Motor neuron (in vitro differentiated cells): ENCODE results near the gene IGLL5. TPM values are rescaled to one million over a fixed set of nuclear protein-coding genes. Genes with fewer than 3 reads are reported as not detected.

Experiments
- ATAC-seq, 8 experiments: fragments of 200-7000 bp; cut with Tn5 transposase; replicated peaks in 6 of 8; 2 replicates each; pipeline ENCODE4 v1.8.0; 2021; ENCODE audit warnings: mild to moderate bottlenecking in 8 of 8, moderate library complexity in 8 of 8
- H3K27ac ChIP-seq, 2 donors: fragments of 250-450 bp; sonication (Bioruptor Pico); 2 replicates each; pipeline ENCODE4 v1.9.0; 2021; ENCODE audit warnings: antibody characterized with exemption in 2 of 2, mild to moderate bottlenecking in 2 of 2, moderate library complexity in 1 of 2
- H3K4me1 ChIP-seq, 2 donors: fragments of 250-450 bp; sonication (Bioruptor Pico); replicated peaks in 1 of 2; 2 replicates each; pipeline ENCODE4 v1.6.1; 2021; ENCODE audit warnings: antibody characterized with exemption in 2 of 2, mild to moderate bottlenecking in 2 of 2, moderate library complexity in 1 of 2
- H3K4me3 ChIP-seq, 5 donors: fragments of 250-450 bp; sonication (Bioruptor Pico); 2 replicates each; pipeline ENCODE4 v1.9.0; 2021; ENCODE audit warnings: antibody characterized with exemption in 5 of 5, mild to moderate bottlenecking in 5 of 5, moderate library complexity in 4 of 5
- WGBS, 10 experiments: fragments of 450-650 bp; shearing (Covaris generic); methylation state at CpG; one replicate each; pipeline ENCODE4 v1.0.0; 2022; 5-methylcytosine and 5-hydroxymethylcytosine counted together
- in situ Hi-C, 9 experiments: fragments of 400-800 bp; cut with MboI; loops; one replicate each; pipeline ENCODE4 v1.15.0; 2021; ENCODE audit warnings: low sequenced_read_pairs in 9 of 9, low pct_unique_long_range_greater_than_20kb in 2 of 9; ENCODE audit not compliant: unreplicated experiment in 9 of 9
- total RNA-seq, 8 experiments: library from RNA; unstranded; fragments of 300-600 nt; gene quantifications; 2 replicates each; pipeline versions ENCODE4 v1.2.3 to v1.2.4, GENCODE V29; 2022

Gene IGLL5
- total RNA-seq, 8 experiments from 2014 or later, result 0.13 to 0.62 (median 0.25) TPM; not detected in 5

DNA sequence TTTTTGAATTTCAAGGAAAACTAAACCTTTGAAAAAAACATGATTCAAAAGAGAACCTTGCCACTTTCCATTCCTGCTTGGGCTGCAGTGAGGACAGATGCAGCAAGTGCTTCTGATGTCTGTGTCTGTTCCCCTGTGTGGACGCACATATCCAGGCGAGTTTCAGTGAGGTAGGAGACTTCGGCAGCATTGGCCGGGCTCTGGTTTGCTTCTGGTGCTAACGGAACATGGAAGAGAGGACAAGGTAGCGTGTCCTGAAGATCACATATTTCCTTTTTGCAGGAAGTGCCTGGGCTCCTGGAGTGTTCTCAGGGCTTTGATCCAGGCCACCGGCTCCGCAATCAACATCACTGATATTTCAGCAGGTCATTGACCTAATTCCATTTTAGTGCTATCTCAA, 33.1 kb upstream of the IGLL5 start:
- Histone ChIP-seq H3K4me3 (no peak overlapping the region), H3K4me1 (no peaks in the 10 kb centered on the region), H3K27ac (no peak overlapping the region)
- in situ Hi-C loops, result no loop called here
- 17 to 92% (median 66%) methylated on average over 1 to 5 of the region's 8 CpGs; no CpG with 5 or more reads in 4 of the 10 experiments for WGBS, 10 experiments
- ATAC-seq, result no peak

GRCh38 chr22:22855085-22855484, 32.5 kb upstream of the IGLL5 start:
- no peak overlapping the region for H3K4me3 ChIP-seq
- ATAC-seq, result peak in 1 of 8 experiments; percentile 15
- 30 to 65% methylated on average over 2 to 9 of the region's 13 CpGs; no CpG with 5 or more reads in 8 of the 10 experiments for WGBS, 10 experiments
- no peaks in the 10 kb centered on the region for H3K4me1 ChIP-seq
- no peak overlapping the region for H3K27ac ChIP-seq
- in situ Hi-C loops, result no loop called here

GRCh38 chr22:22855617-22856308, 31.9 kb upstream of the IGLL5 start:
- WGBS, 10 experiments, result no CpG with 5 or more reads among the region's 5 CpGs
- Histone ChIP-seq H3K27ac (peak overlapping the region in 1 of 2 donors; percentile 20), H3K4me3 (no peak overlapping the region), H3K4me1 (no peaks in the 10 kb centered on the region)
- in situ Hi-C loops, result no loop called here
- peak in 3 of 8 experiments; percentile 90 to 96 (median 94) for ATAC-seq

- Histone ChIP-seq H3K4me1 (no peaks in the 10 kb centered on the region), H3K27ac (peak overlapping the region in 1 of 2 donors; percentile 55), H3K4me3 (no peak overlapping the region)
- WGBS, 10 experiments, result 60 to 80% (median 60%) methylated on average over 1 of the region's 6 CpGs; no CpG with 5 or more reads in 7 of the 10 experiments
- in situ Hi-C loops, result no loop called here
- ATAC-seq, result no peak
Measured at GRCh38 chr22:22856364-22856763, 31.3 kb upstream of the IGLL5 start.

GRCh38 chr22:22856885-22857606, 30.6 kb upstream of the IGLL5 start:
- Histone ChIP-seq H3K27ac (peak overlapping the region in 1 of 2 donors; percentile 35), H3K4me1 (no peaks in the 10 kb centered on the region), H3K4me3 (no peak overlapping the region)
- ATAC-seq, result no peak
- WGBS, 10 experiments, result 10 to 52% (median 33%) methylated on average over 1 to 4 of the region's 5 CpGs; no CpG with 5 or more reads in 1 of the 10 experiments
- in situ Hi-C loops, result no loop called here

GRCh38 chr22:22857607-22858558, 29.7 kb upstream of the IGLL5 start:
- in situ Hi-C loops, result no loop called here
- Histone ChIP-seq H3K4me3 (no peak overlapping the region), H3K4me1 (no peaks in the 10 kb centered on the region), H3K27ac (peak overlapping the region; percentile 8 to 35)
- 0 to 74% (median 46%) methylated on average over 1 to 7 of the region's 9 CpGs; no CpG with 5 or more reads in 1 of the 10 experiments for WGBS, 10 experiments
- no peak for ATAC-seq

DNA sequence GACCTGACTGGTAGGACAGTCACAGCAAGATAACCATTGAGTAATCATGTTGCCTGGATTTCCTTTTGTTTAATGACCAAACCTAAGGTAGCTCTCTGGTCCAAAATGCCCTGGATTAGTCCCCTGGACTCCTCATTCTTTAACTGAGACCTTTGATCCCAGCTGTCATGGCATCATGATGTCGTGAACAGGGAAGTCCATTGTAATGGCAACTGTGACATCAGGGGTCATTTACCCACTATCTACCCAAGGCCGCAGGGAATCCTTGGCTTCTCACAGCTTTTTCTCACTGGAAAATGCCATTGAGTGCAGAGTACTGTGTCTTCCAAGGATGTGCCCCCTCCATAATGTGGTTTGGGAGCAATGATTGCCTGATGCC, 29.1 kb upstream of the IGLL5 start:
- Histone ChIP-seq H3K4me3 (no peak overlapping the region), H3K27ac (no peak overlapping the region), H3K4me1 (no peaks in the 10 kb centered on the region)
- in situ Hi-C loops, result no loop called here
- 14 to 86% (median 56%) methylated on average over 1 to 2 of the region's 2 CpGs; no CpG with 5 or more reads in 3 of the 10 experiments for WGBS, 10 experiments
- ATAC-seq, result no peak

GRCh38 chr22:22863001-22863400, 24.6 kb upstream of the IGLL5 start:
- no peak for ATAC-seq
- Histone ChIP-seq H3K4me1 (no peaks in the 10 kb centered on the region), H3K4me3 (no peak overlapping the region), H3K27ac (no peak overlapping the region)
- 7 to 47% (median 14%) methylated on average over 2 of the region's 2 CpGs; no CpG with 5 or more reads in 6 of the 10 experiments for WGBS, 10 experiments
- in situ Hi-C loops, result no loop called here

DNA sequence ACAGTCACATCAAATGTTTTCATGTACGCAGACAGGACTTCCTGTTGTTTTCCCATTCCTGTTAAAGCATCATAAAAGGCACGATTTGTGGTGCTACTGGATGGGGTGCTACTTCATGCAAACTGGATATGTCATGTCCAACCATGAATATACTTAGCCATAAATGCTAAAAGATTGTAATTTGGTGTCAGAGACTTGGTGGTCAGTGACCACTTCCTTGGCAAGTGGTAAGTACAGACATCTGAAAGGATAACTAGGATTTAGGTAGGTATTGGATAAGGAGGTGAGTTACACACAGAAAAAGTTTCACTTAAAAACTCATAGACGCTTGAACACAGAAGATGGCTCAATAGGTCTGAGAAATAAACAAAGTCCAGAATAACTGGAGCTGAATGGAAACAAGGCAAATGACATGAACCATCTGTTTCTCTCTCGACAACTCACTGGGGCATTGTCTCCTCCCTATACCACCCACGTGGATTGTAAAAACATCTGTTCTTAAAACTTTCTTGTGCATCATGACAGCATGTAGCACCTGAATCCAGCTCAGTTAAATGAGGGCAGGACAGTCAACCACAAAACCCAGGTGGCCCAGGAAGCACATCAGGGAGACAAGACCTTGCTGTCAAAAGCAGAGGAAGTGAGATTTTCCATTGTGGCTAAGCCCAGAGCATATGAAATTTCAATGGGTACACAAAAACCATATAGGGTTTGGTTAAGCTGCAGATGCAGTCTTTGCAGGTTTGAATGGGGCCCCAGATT, 22.1 kb upstream of the IGLL5 start:
- peak in 1 of 8 experiments; percentile 36 for ATAC-seq
- H3K27ac ChIP-seq, result peak overlapping the region; percentile 22 to 56
- 0 to 70% (median 50%) methylated on average over 2 to 5 of the region's 5 CpGs; no CpG with 5 or more reads in 2 of the 10 experiments for WGBS, 10 experiments
- H3K4me3 ChIP-seq, result no peak overlapping the region
- in situ Hi-C loops, result no loop called here
- no peaks in the 10 kb centered on the region for H3K4me1 ChIP-seq

GRCh38 chr22:22866381-22867111, 21.1 kb upstream of the IGLL5 start:
- WGBS, 10 experiments, result 0 to 81% (median 23%) methylated on average over 1 to 6 of the region's 8 CpGs
- Histone ChIP-seq H3K27ac (peak overlapping the region; percentile 43 to 56), H3K4me1 (no peaks in the 10 kb centered on the region), H3K4me3 (no peak overlapping the region)
- peak in 3 of 8 experiments; percentile 37 to 87 (median 84) for ATAC-seq
- in situ Hi-C loops, result no loop called here

- Histone ChIP-seq H3K27ac (peak overlapping the region; percentile 41 to 63), H3K4me1 (no peaks in the 10 kb centered on the region), H3K4me3 (no peak overlapping the region)
- in situ Hi-C loops, result no loop called here
- WGBS, 10 experiments, result 20 to 69% (median 51%) methylated on average over 2 to 3 of the region's 6 CpGs; no CpG with 5 or more reads in 3 of the 10 experiments
- ATAC-seq, result no peak
Measured at GRCh38 chr22:22867996-22868715, 19.5 kb upstream of the IGLL5 start.
